IMR-90 (cell line): ENCODE data around the gene CENPP. TPM values are rescaled to one million over a fixed set of nuclear protein-coding genes. Genes with fewer than 3 reads are reported as not detected.

Experiments used
- ATAC-seq: fragments of 200-7000 bp; cut with Tn5 transposase; 2 replicates; pipeline ENCODE4 v1.9.1; 2020; ENCODE audit warnings: low read depth, mild to moderate bottlenecking, moderate library complexity
- BruUV-seq: library from RNA; stranded (reverse); fragments of 400-500 nt; replicated peaks from 2 replicates; lab custom pipeline; 2021; lab: Mats Ljungman, UMichigan
- CTCF ChIA-PET: fragments of 300-600 bp; formaldehyde crosslinking; extraction: SDS; loops from one replicate; lab custom pipeline; 2021; ENCODE audit warnings: antibody characterized with exemption; lab: Yijun Ruan, JAX
- POLR2A ChIA-PET: fragments of 300-600 bp; sonication (Branson Sonifier 250); formaldehyde crosslinking; loops from one replicate; lab custom pipeline; 2022; ENCODE audit warnings: antibody characterized with exemption; ENCODE audit not compliant: unreplicated experiment; lab: Charles Lee
- DNase-seq: peaks from one replicate; pipeline ENCODE4 v3.0.0; 2013
- H2AFZ ChIP-seq: replicated peaks from 2 replicates; pipeline ENCODE3; 2013; ENCODE audit warnings: low read length, mild to moderate bottlenecking; ENCODE audit not compliant: poor library complexity
- H2AK5ac ChIP-seq: 2 replicates; pipeline ENCODE4 v1.6.1; 2013; ENCODE audit warnings: low read depth, low read length, inconsistent platforms
- H2AK9ac ChIP-seq: replicated peaks from 2 replicates; pipeline ENCODE3; 2013; ENCODE audit warnings: mild to moderate bottlenecking, low read depth, low read length, moderate library complexity; ENCODE audit not compliant: poor library complexity
- H2BK120ac ChIP-seq: 2 replicates; pipeline ENCODE4 v1.6.1; 2013; ENCODE audit warnings: low read depth, low read length, inconsistent platforms
- H2BK15ac ChIP-seq: 3 replicates; pipeline ENCODE4 v1.6.1; 2013; ENCODE audit warnings: low read depth, low read length, inconsistent platforms
- H2BK20ac ChIP-seq: 2 replicates; pipeline ENCODE4 v1.6.1; 2013; ENCODE audit warnings: low read depth, mild to moderate bottlenecking, inconsistent platforms, low read length, moderate library complexity
- H2BK5ac ChIP-seq: 2 replicates; pipeline ENCODE4 v1.6.1; 2013; ENCODE audit warnings: mild to moderate bottlenecking, low read depth, low read length, inconsistent platforms; ENCODE audit not compliant: poor library complexity, severe bottlenecking
- H3K14ac ChIP-seq: replicated peaks from 2 replicates; pipeline ENCODE4 v1.6.1; 2013; ENCODE audit warnings: low read depth, low read length, inconsistent platforms
- H3K18ac ChIP-seq: 2 replicates; pipeline ENCODE4 v1.6.1; 2013; ENCODE audit warnings: low read depth, low read length, control low read depth
- H3K23ac ChIP-seq: 2 replicates; pipeline ENCODE4 v1.6.1; 2013; ENCODE audit warnings: low read depth, low read length, inconsistent platforms
- H3K27ac ChIP-seq: 2 replicates; pipeline ENCODE4 v1.5.1; 2013; ENCODE audit warnings: mild to moderate bottlenecking, control low read depth, low read length; ENCODE audit not compliant: insufficient read depth
- H3K27me3 ChIP-seq: 2 replicates; pipeline ENCODE4 v1.6.1; 2013; ENCODE audit warnings: low read length; ENCODE audit not compliant: control insufficient read depth, insufficient read depth
- H3K36me3 ChIP-seq: 2 replicates; pipeline ENCODE4 v1.6.1; 2013; ENCODE audit warnings: low read length, mixed read lengths; ENCODE audit not compliant: control insufficient read depth, insufficient read depth
- H3K4ac ChIP-seq: 2 replicates; pipeline ENCODE4 v1.6.1; 2013; ENCODE audit warnings: low read depth, low read length, inconsistent platforms
- H3K4me1 ChIP-seq: 2 replicates; pipeline ENCODE4 v1.6.1; 2013; ENCODE audit warnings: low read length, mixed read lengths; ENCODE audit not compliant: control insufficient read depth, insufficient read depth
- H3K4me2 ChIP-seq: 2 replicates; pipeline ENCODE4 v1.6.1; 2013; ENCODE audit warnings: low read depth, mild to moderate bottlenecking, control low read depth, low read length, moderate library complexity
- H3K4me3 ChIP-seq: 2 replicates; pipeline ENCODE4 v1.5.1; 2013; ENCODE audit warnings: low read depth, mild to moderate bottlenecking, control low read depth, low read length, moderate library complexity; ENCODE audit not compliant: insufficient read depth
- H3K56ac ChIP-seq: 2 replicates; pipeline ENCODE4 v1.6.1; 2013; ENCODE audit warnings: low read length, inconsistent platforms; ENCODE audit not compliant: insufficient read depth; ENCODE audit errors: extremely low read depth
- H3K79me1 ChIP-seq, 2 experiments: 2 replicates each; pipeline ENCODE4 v1.6.1; 2013; ENCODE audit warnings: low read length in 2 of 2, inconsistent platforms in 1 of 2, low read depth in 1 of 2
- H3K9ac ChIP-seq: 2 replicates; pipeline ENCODE4 v1.6.1; 2013; ENCODE audit warnings: low read depth, low read length, control low read depth
- H3K9me1 ChIP-seq: 2 replicates; pipeline ENCODE4 v1.6.1; 2013; ENCODE audit warnings: low read length, inconsistent platforms; ENCODE audit not compliant: insufficient read depth
- H3K9me3 ChIP-seq: 2 replicates; pipeline ENCODE4 v1.6.1; 2013; ENCODE audit warnings: low read length; ENCODE audit not compliant: control insufficient read depth, insufficient read depth
- H4K20me1 ChIP-seq: 2 replicates; pipeline ENCODE4 v1.6.1; 2013; ENCODE audit warnings: low read length, inconsistent platforms; ENCODE audit not compliant: insufficient read depth
- H4K5ac ChIP-seq: 2 replicates; pipeline ENCODE4 v1.6.1; 2013; ENCODE audit warnings: mild to moderate bottlenecking, low read depth, low read length, control low read depth
- H4K8ac ChIP-seq, 2 experiments: 2 replicates each; pipeline ENCODE4 v1.6.1; 2013; ENCODE audit warnings: low read depth in 2 of 2, low read length in 2 of 2, control low read depth in 1 of 2, inconsistent platforms in 1 of 2
- H4K91ac ChIP-seq: 2 replicates; pipeline ENCODE4 v1.6.1; 2013; ENCODE audit warnings: low read depth, low read length, inconsistent platforms; ENCODE audit not compliant: insufficient read depth
- BHLHE40 ChIP-seq: fragments of 150-350 bp; IDR thresholded peaks from 2 replicates; pipeline ENCODE4 v1.6.1; 2016; ENCODE audit warnings: mild to moderate bottlenecking, low read depth, low read length
- CEBPB ChIP-seq: IDR thresholded peaks from 2 replicates; pipeline ENCODE4 v1.6.1; 2012; ENCODE audit warnings: low read depth, low read length, improper control_type of control experiment
- CHD1 ChIP-seq: IDR thresholded peaks from 2 replicates; pipeline ENCODE4 v1.6.1; 2012; ENCODE audit warnings: low read depth, low read length, improper control_type of control experiment
- CTCF ChIP-seq: conservative IDR thresholded peaks from 2 replicates; pipeline ENCODE4 v1.5.1; 2012; ENCODE audit warnings: mild to moderate bottlenecking, low read depth, low read length, improper control_type of control experiment
- FOS ChIP-seq: fragments of 150-350 bp; IDR thresholded peaks from 2 replicates; pipeline ENCODE4 v1.6.1; 2016; ENCODE audit warnings: low read depth, low read length
- MAZ ChIP-seq: IDR thresholded peaks from 2 replicates; pipeline ENCODE4 v1.6.1; 2012; ENCODE audit warnings: low read depth, mild to moderate bottlenecking, low read length, improper control_type of control experiment, moderate library complexity, borderline replicate concordance
- NFE2L2 ChIP-seq: fragments of 150-350 bp; IDR thresholded peaks from 2 replicates; pipeline ENCODE4 v1.6.1; 2016; ENCODE audit warnings: low read depth, mild to moderate bottlenecking, low read length
- POLR2A ChIP-seq: IDR thresholded peaks from 2 replicates; pipeline ENCODE4 v1.6.1; 2012; ENCODE audit warnings: mild to moderate bottlenecking, low read depth, low read length
- RAD21 ChIP-seq: IDR thresholded peaks from 2 replicates; pipeline ENCODE4 v1.6.1; 2012; ENCODE audit warnings: low read length, improper control_type of control experiment
- RCOR1 ChIP-seq: IDR thresholded peaks from 2 replicates; pipeline ENCODE4 v1.6.1; 2012; ENCODE audit warnings: mild to moderate bottlenecking, low read length, improper control_type of control experiment; ENCODE audit not compliant: insufficient replicate concordance
- RFX5 ChIP-seq: IDR thresholded peaks from 2 replicates; pipeline ENCODE4 v1.8.0; 2012; ENCODE audit warnings: low read depth, mild to moderate bottlenecking, low read length, moderate library complexity
- SMC3 ChIP-seq: fragments of 150-350 bp; IDR thresholded peaks from 2 replicates; pipeline ENCODE4 v1.6.1; 2016; ENCODE audit warnings: low read depth, mild to moderate bottlenecking, antibody characterized with exemption, low read length, moderate library complexity
- USF2 ChIP-seq: fragments of 150-350 bp; IDR thresholded peaks from 2 replicates; pipeline ENCODE4 v1.6.1; 2017; ENCODE audit warnings: mild to moderate bottlenecking, antibody characterized with exemption, low read length, low read depth
- WGBS, 2 experiments: methylation state at CpG; one replicate each; pipeline versions ENCODE4 v1.1.5 to v1.1.7; 2013; ENCODE audit warnings: missing lambda C conversion rate in 2 of 2; ENCODE audit not compliant: insufficient read length in 1 of 2; ENCODE audit errors: extremely low coverage in 2 of 2; 5-methylcytosine and 5-hydroxymethylcytosine counted together
- dilution Hi-C: fragments of 300-500 bp; cut with HindIII; formaldehyde crosslinking; loops from one replicate; pipeline ENCODE4 v1.14.3; 2018; ENCODE audit warnings: low sequenced_read_pairs; ENCODE audit not compliant: unreplicated experiment
- in situ Hi-C: fragments of 300-500 bp; cut with MboI; formaldehyde crosslinking; loops from 3 replicates; pipeline ENCODE4 v1.14.3; 2019; ENCODE audit warnings: low sequenced_read_pairs, inconsistent platforms, mixed read lengths
- intact Hi-C: fragments of 100-400 bp; cut with micrococcal nuclease; formaldehyde crosslinking; loops from 2 replicates; pipeline ENCODE4 v1.10.0; 2022
- polyA plus RNA-seq, 3 experiments: library from polyadenylated mRNA; depleted of rRNA; stranded (reverse); fragments of >200 nt; gene quantifications; 2 replicates each; pipeline ENCODE4 v1.2.3, GENCODE V29; 2012; ENCODE audit warnings: low replicate concordance in 1 of 3
- total RNA-seq: library from RNA; depleted of rRNA; stranded (reverse); fragments of >200 nt; gene quantifications from 2 replicates; pipeline ENCODE4 v1.2.3, GENCODE V29; 2012
- TF ChIP-seq, protein P1 (sequence below): fragments of 150-350 bp; IDR thresholded peaks from 2 replicates; pipeline ENCODE4 v1.6.1; 2016; ENCODE audit warnings: low read depth, mild to moderate bottlenecking, low read length, moderate library complexity, borderline replicate concordance

Gene CENPP
- total and polyA plus RNA-seq, 2 of the 4 experiments (the other 2 are of a cell fraction), result 1.4 to 2.0 TPM

DNA sequence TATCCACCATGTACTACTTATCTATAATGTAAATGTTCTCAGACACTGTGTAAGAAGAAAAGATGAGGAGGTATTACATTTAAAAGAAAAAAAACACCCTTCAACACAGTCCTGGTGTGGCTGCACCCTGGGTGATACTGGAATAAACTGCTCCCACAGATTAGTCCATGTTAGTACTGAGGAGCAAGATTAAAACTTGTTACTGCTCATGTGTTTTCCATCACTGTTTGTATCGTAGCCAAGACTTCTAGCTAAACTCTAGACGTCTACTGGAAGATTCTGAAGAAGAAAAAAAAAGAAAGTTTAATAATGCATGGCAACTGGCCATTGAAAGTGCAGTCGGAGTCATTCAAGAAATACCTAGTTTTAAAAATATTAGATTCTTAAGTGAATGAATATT is 156.6 kb downstream of the CENPP start, which contains the start of gene ASPN:
Gene ASPN, minus strand, starts transcription at position 178 of the 400 bp plus-strand sequence.
- ATAC-seq (no peak), DNase-seq (peak; percentile 71)
- no peak within 1 kb of the TSS for H2AK9ac ChIP-seq
- WGBS, 2 experiments, result no CpG with 5 or more reads among the region's 3 CpGs
- no peak within 1 kb of the TSS; a peak in 2 of 4 replicates for H4K8ac ChIP-seq
- no peak within 1 kb of the TSS for H3K23ac ChIP-seq
- no peaks in the 10 kb centered on the region for H4K20me1 ChIP-seq
- TF ChIP-seq MAZ, result no peak
- no peak for TF ChIP-seq NFE2L2
- no peak for TF ChIP-seq CTCF
- no peak for TF ChIP-seq RCOR1
- TF ChIP-seq USF2, result no peak
- TF ChIP-seq SMC3, result no peak
- TF ChIP-seq, protein P1, sequence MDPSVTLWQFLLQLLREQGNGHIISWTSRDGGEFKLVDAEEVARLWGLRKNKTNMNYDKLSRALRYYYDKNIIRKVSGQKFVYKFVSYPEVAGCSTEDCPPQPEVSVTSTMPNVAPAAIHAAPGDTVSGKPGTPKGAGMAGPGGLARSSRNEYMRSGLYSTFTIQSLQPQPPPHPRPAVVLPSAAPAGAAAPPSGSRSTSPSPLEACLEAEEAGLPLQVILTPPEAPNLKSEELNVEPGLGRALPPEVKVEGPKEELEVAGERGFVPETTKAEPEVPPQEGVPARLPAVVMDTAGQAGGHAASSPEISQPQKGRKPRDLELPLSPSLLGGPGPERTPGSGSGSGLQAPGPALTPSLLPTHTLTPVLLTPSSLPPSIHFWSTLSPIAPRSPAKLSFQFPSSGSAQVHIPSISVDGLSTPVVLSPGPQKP, result no peak
- TF ChIP-seq BHLHE40, result no peak
- no peak for TF ChIP-seq RFX5
- TF ChIP-seq FOS, result no peak
- TF ChIP-seq POLR2A, result no peak
- TF ChIP-seq CEBPB, result no peak
- TF ChIP-seq CHD1, result no peak
- TF ChIP-seq RAD21, result no peak
- H2BK20ac ChIP-seq, result peak within 1 kb of the TSS; percentile 57; the same call in 1 of the 2 replicates
- peak within 1 kb of the TSS; percentile 73; the same call in 1 of the 2 replicates for H2BK120ac ChIP-seq
- no peak within 1 kb of the TSS for H4K91ac ChIP-seq
- no peaks in the 10 kb centered on the region for H3K36me3 ChIP-seq
- in situ Hi-C loops, result no loop called here
- 0 out of 2 replicates have a peak within 1 kb of the TSS, but pooled peaks have one; percentile 5 for H3K4ac ChIP-seq
- H2AK5ac ChIP-seq, result peak within 1 kb of the TSS; percentile 79; the same call in 1 of the 2 replicates
- dilution Hi-C loops, result no loop called here
- H3K9me3 ChIP-seq, result no peaks in the 10 kb centered on the region
- H3K27me3 ChIP-seq, result no peaks in the 10 kb centered on the region
- H3K4me3 ChIP-seq, result no peak within 1 kb of the TSS
- no peak within 1 kb of the TSS for H4K5ac ChIP-seq
- H3K79me1 ChIP-seq, result peaks cover 0 to 2% of the 10 kb centered on the region in 2 experiments; a peak in 1 of 4 replicates
- H3K4me1 ChIP-seq, result peaks cover 18% of the 10 kb centered on the region
- H3K14ac ChIP-seq, result peak within 1 kb of the TSS; percentile 7
- ChIA-PET POLR2A (no interaction called here), CTCF (interaction anchor here (0.6 kb wide), 1 partner anchor 144 kb away, joined by 3 read pairs; no protein-coding TSS in a partner anchor)
- intact Hi-C loops, result no loop called here
- peak within 1 kb of the TSS; percentile 60 for H2BK5ac ChIP-seq
- H3K9ac ChIP-seq, result no peak within 1 kb of the TSS
- no peak within 1 kb of the TSS for H3K4me2 ChIP-seq
- H3K27ac ChIP-seq, result no peak within 1 kb of the TSS; the same call in 1 of the 2 replicates
- no peak within 1 kb of the TSS for H2AFZ ChIP-seq
- BruUV-seq, result no TSS peak
- no peak within 1 kb of the TSS; the same call in none of the 2 replicates for H3K18ac ChIP-seq
- H3K56ac ChIP-seq, result no peak within 1 kb of the TSS
- H3K9me1 ChIP-seq, result peaks cover 7% of the 10 kb centered on the region
- peak within 1 kb of the TSS; percentile 8; the same call in 1 of the 3 replicates for H2BK15ac ChIP-seq
